Keratinocyte (primary cell): ENCODE measurements around the gene HERC6.

Source experiments
- CTCF ChIP-seq, 3 experiments: IDR thresholded peaks in 1 of 3; conservative IDR thresholded peaks in 1 of 3; optimal IDR thresholded peaks in 1 of 3; 2 replicates in 2 of 3; 3 replicates in 1 of 3; pipeline versions ENCODE3 to v1.5.1; 2011; ENCODE audit warnings: low read length in 3 of 3, mild to moderate bottlenecking in 3 of 3, moderate library complexity in 2 of 3, control low read depth in 1 of 3, inconsistent platforms in 1 of 3; ENCODE audit not compliant: insufficient read depth in 2 of 3; ENCODE audit errors: extremely low read depth in 1 of 3
- EZH2 ChIP-seq: IDR thresholded peaks from one replicate; pipeline ENCODE4 v1.6.1; 2012; ENCODE audit warnings: inconsistent platforms, mild to moderate bottlenecking, low read length, moderate library complexity

- TF ChIP-seq CTCF (optimal IDR thresholded peaks at IDR 0.05 in 1 of 3, IDR thresholded peaks at IDR 0.05 in 1 of 3, conservative IDR thresholded peaks at IDR 0.05 in 1 of 3; ENCODE audit: extremely low read depth in 1 of 3, insufficient read depth in 2 of 3, low read length in 3 of 3) (no peak), EZH2 (no peak)
Measured at GRCh38 chr4:88360791-88361190, 17.9 kb upstream of the HERC6 start.
